Uterus (tissue), 2 donors: Measurements from ENCODE around the gene CNTN2.

Experiments used
- POLR2A ChIP-seq, 2 donors: fragments of 450-650 bp; IDR thresholded peaks; one replicate each; pipeline ENCODE4 v1.6.1; 2016; ENCODE audit warnings: antibody characterized with exemption in 2 of 2, mild to moderate bottlenecking in 1 of 2, moderate library complexity in 1 of 2
- TF ChIP-seq, protein P1 (sequence below), 4 experiments: fragments of 200-600 bp in 2 of 4; fragments of 450-650 bp in 2 of 4; sonication (generic) in 2 of 4; IDR thresholded peaks; one replicate each; pipeline ENCODE4 v1.5.1; 2016 to 2019; ENCODE audit warnings: antibody characterized with exemption in 4 of 4, mild to moderate bottlenecking in 2 of 4, moderate library complexity in 1 of 4

DNA sequence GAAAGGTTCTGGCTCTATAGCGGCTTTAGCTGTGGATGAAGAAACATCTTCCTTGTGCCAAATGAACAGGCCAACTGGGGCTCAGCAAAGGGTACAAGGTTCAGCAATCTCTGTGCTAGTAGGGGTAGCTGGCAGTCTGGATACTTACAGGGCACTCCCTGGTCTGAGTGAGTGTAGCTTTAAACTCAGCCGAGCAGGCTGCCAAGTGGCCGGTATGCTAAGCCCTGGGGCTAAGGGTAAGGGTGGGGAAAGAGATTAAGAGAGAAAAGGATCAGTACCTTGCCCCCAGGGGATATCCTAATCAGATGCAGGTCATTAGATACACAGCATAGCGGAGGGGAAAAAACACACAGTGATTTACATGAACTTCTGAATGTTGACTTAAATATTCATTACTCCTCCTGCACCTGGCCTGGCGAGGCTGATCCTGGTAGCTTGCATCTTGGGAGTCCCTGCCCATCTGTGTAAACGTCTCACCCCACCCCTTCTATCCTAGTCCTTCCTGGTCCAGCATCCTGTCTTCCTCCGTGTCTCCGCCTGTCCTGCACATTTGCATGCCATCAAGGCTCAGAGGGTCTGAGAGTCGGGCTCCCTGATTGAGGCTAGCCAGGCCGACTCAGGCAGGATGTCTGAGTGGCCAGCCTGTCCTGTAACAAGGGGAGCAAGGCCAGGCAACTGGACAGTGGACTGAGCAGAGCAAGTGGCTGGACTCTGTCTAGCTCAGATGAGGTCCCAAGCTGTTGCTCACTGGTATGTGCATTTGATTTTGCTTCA lies 39.5 kb upstream of the CNTN2 start:
- TF ChIP-seq, protein P1, sequence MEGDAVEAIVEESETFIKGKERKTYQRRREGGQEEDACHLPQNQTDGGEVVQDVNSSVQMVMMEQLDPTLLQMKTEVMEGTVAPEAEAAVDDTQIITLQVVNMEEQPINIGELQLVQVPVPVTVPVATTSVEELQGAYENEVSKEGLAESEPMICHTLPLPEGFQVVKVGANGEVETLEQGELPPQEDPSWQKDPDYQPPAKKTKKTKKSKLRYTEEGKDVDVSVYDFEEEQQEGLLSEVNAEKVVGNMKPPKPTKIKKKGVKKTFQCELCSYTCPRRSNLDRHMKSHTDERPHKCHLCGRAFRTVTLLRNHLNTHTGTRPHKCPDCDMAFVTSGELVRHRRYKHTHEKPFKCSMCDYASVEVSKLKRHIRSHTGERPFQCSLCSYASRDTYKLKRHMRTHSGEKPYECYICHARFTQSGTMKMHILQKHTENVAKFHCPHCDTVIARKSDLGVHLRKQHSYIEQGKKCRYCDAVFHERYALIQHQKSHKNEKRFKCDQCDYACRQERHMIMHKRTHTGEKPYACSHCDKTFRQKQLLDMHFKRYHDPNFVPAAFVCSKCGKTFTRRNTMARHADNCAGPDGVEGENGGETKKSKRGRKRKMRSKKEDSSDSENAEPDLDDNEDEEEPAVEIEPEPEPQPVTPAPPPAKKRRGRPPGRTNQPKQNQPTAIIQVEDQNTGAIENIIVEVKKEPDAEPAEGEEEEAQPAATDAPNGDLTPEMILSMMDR (IDR thresholded peaks at IDR 0.05): no peak
- no peak for TF ChIP-seq POLR2A (IDR thresholded peaks at IDR 0.05)
